Measurements from ENCODE around the gene CLPSL1.

The CLPSL1 gene

DNA sequence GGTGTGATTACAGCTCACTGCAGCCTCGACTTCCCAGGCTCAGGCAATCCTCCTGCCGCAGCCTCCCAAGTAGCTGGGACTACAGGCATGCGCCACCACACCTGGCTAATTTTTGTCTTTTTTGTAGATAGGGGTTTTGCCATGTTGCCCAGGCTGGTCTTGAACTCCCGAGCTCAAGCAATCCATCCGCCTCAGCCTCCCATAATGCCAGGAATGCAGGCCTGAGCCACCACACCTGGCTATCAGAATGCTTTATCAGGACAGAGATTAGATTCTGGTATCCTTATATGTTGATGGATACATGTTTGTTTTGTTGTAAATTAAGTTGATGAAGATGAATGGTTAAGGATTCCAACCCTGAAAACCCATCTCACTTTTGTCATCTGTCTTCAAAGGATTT is 48.5 kb downstream of the CLPSL1 start:
- DNase-seq (ENCODE audit: low spot score): no peak
- H3K4me1 Mint-ChIP-seq (ENCODE audit: low read depth): no peaks in the 10 kb centered on the region
- H3K4me3 Mint-ChIP-seq: no peak overlapping the region
- no peaks in the 10 kb centered on the region for H3K9me3 Mint-ChIP-seq
- no peak overlapping the region for H3K27ac Mint-ChIP-seq
- no peaks in the 10 kb centered on the region for H3K27me3 Mint-ChIP-seq (ENCODE audit: low read depth)
- peaks cover 8% of the 10 kb centered on the region for H3K36me3 Mint-ChIP-seq (ENCODE audit: low read depth)

DNA sequence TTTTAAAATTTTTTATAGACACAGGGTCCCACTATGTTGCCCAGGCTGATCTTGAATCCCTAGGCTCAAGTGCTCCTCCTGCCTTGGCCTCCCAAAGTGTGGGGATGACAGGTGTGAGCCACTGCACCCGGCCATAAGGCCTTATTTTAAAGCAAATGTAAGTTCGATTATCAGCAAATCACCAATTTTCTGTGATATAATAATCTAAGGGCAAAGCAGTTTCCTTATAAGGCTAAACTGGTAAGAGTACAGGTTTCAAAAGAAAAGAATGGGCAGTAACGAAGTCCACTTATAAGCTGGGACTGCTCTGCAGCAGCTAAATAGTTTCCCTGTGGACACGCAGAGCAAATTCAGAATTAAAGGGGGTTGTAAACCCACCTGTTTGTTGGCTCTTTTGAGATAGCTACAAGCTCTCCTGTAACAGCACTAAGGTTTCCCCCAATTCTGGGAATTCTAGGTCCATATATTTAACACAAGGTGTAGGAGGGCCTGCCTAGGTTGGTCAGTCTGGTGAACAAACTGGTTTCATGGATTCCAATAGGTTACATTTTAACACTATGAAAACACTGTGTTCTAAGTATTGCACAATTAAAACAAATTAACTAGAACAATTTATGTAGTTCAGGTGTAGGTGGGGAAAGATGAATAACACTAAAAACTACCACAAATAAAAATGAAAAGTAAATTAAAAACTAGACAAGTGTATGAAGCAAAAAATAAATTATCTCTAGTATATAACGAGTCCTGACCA is 50.6 kb downstream of the CLPSL1 start:
- H3K4me1 Mint-ChIP-seq (ENCODE audit: low read depth): no peaks in the 10 kb centered on the region
- no peak overlapping the region for H3K27ac Mint-ChIP-seq
- no peak overlapping the region for H3K4me3 Mint-ChIP-seq
- no peaks in the 10 kb centered on the region for H3K9me3 Mint-ChIP-seq
- H3K27me3 Mint-ChIP-seq (ENCODE audit: low read depth): no peaks in the 10 kb centered on the region
- no peak for DNase-seq (ENCODE audit: low spot score)
- peaks cover 21% of the 10 kb centered on the region for H3K36me3 Mint-ChIP-seq (ENCODE audit: low read depth)

- Mint-ChIP-seq H3K4me3 (no peak overlapping the region), H3K4me1 (ENCODE audit: low read depth) (no peaks in the 10 kb centered on the region), H3K9me3 (no peaks in the 10 kb centered on the region), H3K27ac (no peak overlapping the region), H3K36me3 (ENCODE audit: low read depth) (peaks cover 33% of the 10 kb centered on the region), H3K27me3 (ENCODE audit: low read depth) (no peaks in the 10 kb centered on the region)
- DNase-seq (ENCODE audit: low spot score): no peak
Measured at GRCh38 chr6:35833536-35833935, 52.7 kb downstream of the CLPSL1 start.

Data from T-helper 2 cell treated with Interferon-gamma antibody and Interleukin-4, amounts not matched to agents 5 μg/mL and 100 μg/mL, for 36 hours (primary cell).